HG03196 (cell line): Measurements from ENCODE around the gene CUEDC2.

ENCODE experiments used
- ATAC-seq: cut with Tn5 transposase; IDR thresholded peaks from one replicate; pipeline ENCODE4 v1.9.1; 2021; ENCODE audit not compliant: unreplicated experiment

The CUEDC2 gene, protein sequence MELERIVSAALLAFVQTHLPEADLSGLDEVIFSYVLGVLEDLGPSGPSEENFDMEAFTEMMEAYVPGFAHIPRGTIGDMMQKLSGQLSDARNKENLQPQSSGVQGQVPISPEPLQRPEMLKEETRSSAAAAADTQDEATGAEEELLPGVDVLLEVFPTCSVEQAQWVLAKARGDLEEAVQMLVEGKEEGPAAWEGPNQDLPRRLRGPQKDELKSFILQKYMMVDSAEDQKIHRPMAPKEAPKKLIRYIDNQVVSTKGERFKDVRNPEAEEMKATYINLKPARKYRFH

DNA sequence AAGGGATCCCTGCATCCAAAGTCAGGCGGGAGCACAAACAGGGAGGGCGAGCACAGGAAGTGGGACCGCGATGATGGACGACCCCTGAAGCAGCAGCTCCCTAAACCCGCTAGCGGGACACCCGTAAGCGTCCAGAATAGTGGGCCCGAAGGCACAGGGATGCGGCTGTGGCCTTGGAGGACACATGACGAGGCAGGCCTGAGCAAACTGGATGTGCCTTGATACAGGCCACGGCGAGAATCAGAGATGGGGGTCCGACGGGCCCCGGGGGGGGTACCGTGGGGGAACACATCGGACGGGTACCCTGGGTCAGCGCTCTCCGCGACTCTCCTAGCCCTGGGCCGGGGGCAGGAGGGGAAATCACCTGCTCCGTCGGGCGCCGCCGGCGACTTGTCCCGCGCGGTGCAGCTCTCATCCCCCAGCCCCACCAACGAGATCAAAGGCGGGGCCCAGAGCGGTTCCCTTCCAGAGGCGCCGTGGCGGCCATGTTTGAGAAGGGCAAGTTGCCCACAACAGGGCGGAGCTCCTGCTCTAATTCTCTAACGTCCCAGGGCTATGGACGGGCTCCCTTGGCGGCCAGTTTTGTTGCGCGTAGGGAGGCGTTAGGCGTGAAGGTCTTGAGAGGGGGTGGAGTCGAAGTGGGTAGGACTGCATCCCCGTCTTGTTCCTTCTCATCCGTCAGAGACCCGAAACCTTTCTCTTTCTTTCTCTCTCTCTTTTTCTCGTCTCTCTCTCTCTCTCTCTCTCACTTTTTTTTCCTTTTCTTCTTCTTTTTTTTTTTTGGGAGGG, at the start of gene CUEDC2:
CUEDC2 (minus strand) TSS at position 413 of the 789 bp plus-strand sequence. CDS start 7,386 bp downstream, outside the sequence.
- peak; percentile 90 for ATAC-seq

DNA sequence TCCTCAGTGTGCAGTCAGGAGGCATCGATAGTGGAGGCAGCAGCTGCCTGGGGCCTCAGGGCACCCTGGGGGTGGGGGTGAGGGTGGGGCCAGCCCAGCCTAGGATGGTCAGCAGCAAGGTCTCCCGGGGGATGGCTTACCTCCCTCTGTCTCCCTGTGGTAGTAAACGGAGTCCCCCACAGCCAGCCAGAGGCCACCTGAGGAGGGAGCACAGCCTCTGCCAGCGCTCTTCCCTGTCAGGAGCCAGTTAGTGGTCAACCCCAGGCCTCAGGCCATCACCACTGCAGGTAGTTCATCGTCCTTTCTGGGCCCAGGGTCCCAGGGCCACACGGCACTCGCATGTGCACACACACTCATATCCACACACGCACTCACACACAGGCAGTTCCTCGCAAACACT, 48.0 kb upstream of the CUEDC2 start:
- ATAC-seq = no peak

DNA sequence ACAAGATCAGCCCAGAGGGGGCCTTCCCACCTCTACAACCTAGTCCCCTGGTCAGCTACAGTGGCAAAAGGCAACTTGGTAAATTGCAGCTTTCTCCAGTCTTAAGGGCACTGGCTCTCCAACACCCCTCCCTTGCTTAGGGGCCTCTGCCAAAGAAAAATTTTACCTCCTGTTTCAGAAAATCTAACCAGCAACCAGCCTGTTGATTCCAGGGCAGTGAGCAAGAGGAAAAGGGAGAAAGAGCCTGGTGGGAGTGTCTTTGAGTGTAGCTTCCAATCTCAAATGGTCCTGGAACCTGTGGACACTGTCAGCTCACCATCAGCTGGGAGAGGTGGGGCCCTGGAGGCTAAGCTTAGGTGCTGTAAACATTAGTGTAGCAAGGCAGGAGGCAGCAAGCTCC, 47.3 kb upstream of the CUEDC2 start:
- no peak for ATAC-seq

DNA sequence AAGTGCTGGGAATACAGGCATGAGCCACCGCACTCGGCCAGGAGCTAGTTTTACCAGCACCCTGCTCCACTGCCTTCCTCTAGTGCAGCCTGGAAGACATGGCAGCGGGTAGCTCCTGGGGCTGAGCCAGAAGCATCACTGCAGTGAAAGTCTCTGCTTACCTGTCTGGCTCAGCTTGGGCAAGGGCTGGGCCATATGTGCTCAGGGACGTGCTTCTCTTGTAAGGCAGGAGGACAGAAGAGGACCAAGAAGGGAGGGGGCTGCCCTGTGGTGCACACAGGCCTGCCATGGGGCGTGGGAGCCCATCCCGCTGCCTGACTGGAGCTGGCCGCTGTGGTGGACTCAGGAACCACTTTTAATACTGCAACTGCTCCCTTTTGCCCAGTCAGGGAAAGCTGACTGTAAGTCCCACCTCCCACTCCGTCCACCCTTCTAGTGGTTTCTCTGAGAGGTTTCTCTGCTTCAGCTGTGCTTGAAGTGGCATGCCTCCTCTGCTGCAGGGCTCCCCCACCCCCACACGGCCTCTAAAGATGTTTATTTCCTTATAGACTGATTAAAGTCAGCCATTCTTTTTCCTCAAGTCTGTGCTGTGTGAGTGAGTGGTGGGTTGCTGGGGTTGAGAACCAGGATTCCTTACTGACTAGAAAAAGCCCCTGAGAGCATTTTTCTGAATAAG, 44.2 kb upstream of the CUEDC2 start:
- no peak for ATAC-seq

DNA sequence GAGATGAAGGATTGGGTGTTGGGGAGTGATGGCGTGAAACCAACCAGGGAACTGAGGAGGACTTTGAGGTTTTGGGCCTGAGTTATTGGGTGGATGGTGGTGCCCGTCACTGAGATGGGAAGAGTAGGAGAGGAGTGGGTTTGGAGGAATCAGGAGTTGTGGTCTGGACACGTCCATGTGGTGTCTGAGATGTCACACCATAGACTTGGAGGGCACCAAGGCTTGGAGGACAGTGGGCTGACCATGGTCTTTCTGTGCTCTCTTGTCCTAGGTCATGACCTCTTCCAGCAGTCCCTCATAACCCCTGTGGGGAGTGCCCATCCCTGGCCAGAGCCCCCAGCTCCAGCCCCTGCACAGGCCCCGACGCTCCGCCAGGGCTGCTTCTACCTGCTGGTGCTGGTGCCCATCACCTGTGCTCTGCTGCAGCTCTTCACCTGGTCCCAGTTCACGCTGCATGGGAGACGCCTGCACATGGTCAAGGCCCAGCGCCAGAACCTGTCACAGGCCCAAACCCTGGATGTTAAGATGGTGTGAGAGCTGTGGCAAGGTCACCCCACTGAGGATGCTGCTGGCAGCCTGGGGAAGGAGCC, 43.2 kb upstream of the CUEDC2 start:
- no peak for ATAC-seq

DNA sequence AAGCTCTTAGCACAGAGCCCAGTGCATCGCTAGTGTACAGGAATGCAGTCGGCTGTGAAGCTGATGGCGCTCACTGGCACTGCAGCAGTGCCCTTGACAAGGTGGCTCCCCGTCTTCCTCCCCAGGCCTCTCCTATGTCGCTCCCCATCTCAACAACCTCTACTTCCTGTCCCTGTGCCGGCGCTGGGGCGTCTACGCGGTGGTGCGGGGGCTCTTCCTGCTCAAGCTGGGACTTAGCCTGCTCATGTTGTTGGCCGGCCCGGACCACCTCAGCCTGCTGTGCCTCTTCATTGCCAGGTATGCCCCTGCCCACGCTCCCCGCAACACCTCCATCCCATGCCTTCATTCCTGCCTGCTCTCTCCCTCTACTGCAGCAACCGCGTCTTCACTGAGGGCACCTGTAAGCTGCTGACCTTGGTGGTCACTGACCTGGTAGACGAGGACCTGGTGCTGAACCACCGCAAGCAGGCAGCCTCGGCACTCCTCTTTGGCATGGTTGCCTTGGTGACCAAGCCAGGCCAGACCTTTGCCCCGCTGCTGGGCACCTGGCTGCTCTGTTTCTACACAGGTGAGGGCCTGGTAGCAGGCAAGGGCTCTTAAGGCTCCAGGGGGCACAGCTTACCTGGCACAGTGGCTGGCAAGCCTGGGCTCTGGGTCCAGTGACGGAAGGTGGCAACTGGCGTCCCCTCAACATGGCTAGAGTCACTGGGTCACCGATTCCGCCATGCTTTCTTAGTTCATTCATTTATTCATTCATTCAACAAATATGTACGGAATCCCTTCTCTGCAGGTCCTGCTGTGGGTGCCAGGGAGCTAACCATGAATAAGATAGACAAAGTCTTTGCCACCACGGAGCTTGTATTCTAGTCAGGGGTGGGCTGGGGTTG, 41.3 kb upstream of the CUEDC2 start:
- no peak for ATAC-seq

DNA sequence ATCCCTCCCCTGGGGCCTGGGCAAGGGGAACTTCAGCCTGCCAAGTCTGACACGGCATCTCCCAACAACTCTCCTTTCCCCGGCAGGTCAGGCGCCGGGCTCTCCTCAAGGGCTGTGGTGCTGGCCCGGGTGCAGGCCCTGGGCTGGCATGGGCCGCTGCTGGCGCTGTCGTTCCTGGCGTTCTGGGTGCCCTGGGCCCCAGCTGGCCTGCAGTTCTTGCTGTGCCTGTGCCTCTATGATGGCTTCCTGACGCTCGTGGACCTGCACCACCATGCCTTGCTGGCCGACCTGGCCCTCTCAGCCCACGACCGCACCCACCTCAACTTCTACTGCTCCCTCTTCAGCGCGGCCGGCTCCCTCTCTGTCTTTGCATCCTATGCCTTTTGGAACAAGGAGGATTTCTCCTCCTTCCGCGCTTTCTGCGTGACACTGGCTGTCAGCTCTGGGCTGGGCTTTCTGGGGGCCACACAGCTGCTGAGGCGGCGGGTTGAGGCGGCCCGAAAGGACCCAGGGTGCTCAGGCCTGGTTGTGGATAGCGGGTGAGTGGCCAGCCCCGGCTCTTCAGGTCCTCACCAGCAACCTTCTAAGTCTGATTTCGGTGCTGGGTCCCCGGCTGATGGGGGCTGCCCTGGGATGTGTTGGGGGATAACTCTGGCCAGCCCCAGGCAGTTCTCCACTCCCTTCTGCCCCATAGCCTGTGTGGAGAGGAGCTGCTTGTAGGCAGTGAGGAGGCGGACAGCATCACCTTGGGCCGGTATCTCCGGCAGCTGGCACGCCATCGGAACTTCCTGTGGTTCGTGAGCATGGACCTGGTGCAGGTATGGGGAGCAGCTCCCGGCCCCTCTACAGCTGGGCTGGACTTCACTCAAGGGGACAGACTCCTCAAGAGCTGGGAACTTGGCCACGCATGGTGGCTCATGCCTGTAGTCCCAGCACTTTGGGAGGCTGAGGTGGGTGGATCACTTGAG, 38.5 kb upstream of the CUEDC2 start:
- ATAC-seq = no peak

DNA sequence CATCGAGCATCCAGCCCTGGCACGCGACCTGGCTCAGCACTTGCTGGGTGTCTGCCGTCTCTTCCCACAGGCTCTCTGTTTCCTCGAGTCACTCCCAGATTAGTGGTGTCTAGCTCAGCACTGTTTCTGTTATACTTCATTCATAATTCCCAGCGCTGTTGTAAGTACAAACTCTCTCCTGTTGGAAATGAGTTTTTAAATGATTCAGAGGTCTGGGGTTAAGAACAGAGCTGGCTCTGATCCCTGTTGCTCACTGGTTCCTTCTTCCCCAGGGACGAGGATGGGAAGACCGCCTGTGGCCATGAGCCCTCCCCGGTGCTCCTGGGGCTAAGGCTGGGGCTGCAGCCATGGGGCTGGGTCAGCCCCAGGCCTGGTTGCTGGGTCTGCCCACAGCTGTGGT, 36.3 kb upstream of the CUEDC2 start:
- no peak for ATAC-seq

DNA sequence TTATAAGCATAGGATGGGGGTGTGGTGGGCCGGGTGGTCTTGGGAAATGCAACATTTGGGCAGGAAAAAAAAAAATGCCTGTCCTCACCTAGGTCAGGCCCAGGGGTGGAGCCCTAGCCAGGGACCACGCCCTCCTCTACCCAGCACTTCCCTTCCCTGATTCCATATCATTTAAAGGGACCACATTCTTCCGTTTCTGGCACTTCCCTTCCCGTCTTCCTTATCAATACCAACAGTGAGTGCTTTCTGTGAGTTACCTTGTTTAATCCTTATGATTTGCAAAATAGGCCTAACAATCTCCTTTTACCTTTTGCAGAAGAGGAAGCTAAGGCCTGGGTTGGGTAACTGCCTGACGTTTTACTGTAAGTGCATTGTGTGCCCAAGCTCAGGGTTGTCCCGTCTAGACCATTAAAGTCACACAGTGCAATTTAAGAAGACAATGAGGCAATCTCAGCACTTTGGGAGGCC, 35.6 kb upstream of the CUEDC2 start:
- ATAC-seq = no peak

DNA sequence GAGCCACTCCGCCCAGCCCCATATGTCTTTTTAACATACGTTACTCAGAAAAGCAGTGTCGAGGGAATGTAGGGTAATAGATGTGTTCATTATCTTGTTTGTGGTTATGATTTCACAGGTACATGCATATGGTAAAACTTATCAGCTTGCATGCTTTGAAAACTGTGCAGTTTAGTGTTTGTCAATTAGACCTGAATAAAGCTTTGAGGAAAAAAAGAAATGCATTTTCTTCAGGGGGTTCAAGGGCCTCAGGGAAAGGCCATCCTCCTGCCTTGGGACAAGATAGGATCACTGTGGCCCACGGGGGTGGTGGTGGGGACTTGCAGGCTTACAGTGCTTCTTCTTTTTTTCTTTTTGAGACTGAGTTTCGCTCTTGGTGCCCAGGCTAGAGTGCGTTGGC, 34.9 kb upstream of the CUEDC2 start:
- no peak for ATAC-seq

DNA sequence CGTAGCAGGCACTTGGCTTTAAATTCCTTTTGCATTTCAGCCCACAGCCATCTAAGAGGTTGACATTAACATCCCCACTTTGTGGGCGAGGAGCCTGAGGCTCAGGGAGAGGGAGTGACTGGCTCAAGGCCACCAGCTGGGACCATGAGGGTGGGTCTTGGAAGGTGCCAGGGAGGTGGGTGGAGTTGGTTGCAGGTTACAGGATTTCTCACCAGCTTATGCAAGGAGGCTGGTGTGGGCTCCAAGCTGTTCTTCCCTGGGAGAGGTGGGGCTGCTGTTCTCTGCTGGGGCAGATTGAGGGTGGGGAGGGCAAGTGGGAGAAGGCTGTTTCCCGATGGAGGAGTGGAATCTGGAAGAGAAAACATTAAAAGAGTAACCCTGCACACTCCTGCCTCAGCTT, 33.1 kb upstream of the CUEDC2 start:
- no peak for ATAC-seq

DNA sequence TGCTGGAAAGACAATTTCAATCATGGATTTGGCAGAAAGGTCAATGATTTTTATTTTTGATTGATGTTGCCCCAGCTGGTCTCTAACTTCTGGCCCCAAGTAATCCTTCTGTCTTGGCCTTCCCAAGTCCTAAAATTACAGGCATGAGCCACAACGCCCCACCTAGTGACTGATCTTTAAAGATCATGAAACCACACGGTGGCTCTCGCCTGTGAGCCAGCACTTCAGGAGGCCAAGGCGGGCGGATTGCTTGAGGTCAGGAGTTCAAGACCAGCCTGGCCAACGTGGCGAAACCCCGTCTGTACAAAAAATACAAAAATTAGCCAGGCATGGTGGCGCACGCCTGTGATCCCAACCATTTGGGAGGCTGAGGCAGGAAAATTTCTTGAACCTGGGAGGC, 31.6 kb upstream of the CUEDC2 start:
- ATAC-seq = no peak

DNA sequence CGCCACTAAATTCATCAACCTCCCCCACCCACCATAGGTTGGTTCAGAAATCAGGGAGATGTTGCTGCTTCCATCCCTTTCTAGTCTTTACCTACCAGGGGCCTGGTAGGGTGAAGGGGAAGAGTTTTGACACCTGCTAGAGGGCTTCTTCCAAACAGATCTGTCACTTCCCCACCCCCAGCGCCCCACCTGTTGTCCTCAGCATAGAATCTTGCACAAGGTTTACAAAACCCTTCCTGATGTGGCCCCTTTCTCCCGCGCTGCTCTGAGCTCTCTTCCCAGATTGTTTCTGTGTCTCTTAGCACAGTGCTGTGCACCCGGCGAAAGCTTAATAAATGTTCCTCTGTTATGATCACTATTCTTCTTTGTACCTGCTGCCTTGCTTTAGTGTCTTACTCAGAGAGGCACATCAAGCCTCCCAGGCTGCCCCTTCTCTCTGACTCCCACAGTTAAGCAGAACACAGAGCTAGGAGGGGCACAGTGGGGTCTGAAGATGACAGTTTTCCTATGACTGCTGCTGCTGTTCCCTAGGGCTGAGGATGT, 30.2 kb upstream of the CUEDC2 start:
- no peak for ATAC-seq

DNA sequence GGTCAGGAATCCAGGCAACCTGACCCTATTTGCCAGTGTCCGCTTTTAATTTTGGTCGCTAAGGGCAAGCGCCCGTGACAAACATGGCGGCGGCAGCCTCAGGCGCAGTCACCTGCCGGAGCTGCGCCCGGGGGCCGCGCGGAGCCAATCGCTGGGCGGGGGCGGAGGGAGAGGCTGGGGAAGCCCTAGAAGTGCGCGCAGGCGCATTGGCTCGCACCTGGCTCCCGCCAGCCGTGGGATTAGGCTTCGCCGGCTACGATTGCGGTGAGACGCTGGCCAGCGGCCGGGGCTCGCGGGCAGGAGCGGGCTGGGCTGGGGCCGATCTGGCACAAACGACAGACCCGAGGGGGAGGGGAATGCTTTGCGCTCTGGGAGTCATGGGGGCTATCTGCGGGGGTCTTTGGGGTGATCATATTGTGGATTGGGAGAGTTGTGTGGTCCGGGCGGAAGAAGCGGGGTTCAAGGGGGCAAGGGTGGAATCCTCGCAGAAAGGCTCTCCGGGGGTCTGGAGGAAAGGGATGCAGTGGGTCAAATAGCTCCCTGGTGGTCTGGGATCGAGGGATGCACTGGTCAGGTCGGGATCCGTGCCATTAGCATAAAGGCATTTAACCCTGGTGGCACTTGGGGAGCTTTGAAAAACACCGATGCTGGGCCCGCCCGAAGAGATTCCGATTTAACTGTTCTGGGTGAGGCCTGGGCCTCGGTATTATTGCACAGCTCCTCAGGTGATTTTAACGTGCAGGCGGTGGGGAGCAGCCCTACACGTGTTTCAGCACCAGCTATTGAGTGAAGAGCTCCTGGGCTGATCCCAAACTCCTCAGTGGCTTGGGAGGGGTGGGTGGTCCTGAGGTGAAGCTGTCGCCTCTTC, 29.0 kb upstream of the CUEDC2 start:
- ATAC-seq = peak; percentile 80

DNA sequence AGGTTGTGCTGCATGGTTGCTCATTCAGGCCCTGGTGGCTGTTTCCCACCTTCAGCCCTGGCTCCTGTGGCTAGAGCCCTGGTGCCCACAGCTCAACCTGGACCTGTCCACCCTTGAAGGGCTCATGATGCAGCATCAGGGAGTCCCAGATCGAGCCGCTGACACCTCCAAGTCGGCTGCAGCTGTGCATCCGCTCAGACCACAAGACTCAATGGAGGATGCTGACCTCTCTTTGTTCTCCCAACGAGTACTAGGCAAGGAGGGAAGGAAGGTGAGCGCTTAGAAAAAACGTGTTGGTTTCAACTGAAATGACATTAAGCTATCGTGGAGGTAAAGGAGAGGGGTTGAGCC, 28.4 kb upstream of the CUEDC2 start:
- peak; percentile 25 for ATAC-seq

DNA sequence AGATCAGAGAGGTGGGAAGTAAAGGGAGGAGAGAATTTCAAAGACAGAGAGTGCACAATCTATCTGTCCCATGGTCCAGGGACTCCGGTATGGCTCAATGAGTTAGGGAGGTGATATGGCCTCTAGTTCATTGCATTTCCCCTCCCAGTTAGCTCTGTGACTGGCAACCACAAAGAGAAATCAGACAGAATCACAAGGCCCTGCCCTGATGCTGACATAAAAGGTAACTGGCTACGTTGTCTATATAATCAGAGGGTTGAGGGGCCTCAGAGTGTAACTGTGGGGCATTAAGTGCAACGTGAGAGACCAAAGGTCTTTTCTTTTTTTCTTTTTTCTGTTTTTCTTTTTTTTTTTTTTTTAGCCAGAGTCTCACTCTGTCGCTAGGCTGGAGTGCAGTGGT, 26.3 kb upstream of the CUEDC2 start:
- no peak for ATAC-seq

DNA sequence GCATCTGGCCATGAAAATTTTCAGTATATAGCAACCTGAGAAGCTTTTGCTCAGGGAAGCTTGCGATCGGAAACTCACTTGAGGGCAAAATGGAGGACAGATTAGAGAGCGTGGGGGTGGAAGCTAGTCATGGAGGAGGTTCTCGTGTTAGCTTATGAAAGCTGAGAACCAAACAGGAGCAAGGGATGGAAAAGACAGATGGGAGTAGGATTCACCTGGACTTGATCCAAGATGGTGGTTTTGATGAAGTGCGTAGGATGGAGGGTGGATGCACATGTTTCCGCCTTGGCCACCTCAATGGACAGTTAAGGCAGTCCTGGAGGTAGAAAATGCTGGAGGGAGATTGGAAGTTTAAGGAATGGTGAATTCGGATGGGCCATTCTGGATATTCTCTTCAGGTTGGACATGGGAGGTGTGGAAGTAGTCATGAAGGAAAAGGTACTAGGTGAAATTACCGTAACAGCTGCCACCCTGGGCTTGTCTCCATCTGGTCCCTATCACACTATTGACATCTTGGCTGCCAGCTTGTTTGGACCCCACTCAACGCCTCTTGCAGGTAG, 25.3 kb upstream of the CUEDC2 start:
- no peak for ATAC-seq

DNA sequence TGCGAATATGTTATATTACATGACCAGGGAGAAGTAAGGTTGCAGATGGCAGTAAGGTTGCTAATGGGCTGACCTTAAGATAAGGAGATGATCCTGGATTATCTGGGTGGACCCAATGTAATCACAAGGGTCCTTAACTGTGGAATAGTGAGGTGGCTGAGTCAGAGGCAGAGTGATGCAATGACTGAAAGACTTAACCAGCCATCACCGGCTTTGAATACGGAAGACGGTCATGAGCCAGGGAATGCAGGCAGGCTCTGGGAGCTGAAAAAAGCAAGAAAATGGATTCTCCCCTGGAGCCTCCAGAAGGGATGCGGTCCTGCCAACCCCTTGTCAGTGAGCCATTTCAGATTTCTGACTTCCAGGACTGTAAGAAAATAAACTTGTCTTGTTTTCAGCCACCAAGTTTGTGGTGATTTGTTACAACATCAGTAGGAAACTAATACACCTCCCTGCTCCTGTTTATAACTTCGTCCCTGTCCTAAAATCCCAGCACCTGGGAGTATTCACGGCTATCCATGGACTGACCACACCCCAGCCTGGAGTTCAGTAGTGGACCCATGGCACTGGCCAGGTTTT, 23.6 kb upstream of the CUEDC2 start:
- no peak for ATAC-seq
